ENCODE data around the gene TTC39B.

TTC39B gene

GRCh38 chr9:15227491-15227890, 79.5 kb downstream of the TTC39B start:
- no peak overlapping the region for H3K27ac ChIP-seq (ENCODE audit: low read depth, low read length)
- no peaks in the 10 kb centered on the region for H3K27me3 ChIP-seq (ENCODE audit: control insufficient read depth, insufficient read depth, low read length)
- H3K36me3 ChIP-seq (ENCODE audit: control insufficient read depth, insufficient read depth, low read length): peaks cover 3% of the 10 kb centered on the region; the same call in 1 of the 2 replicates
- H3K9me3 ChIP-seq (ENCODE audit: control insufficient read depth, insufficient read depth, low read length): no peaks in the 10 kb centered on the region
- H3K4me1 ChIP-seq (ENCODE audit: control insufficient read depth, insufficient read depth, low read length): peaks cover 6% of the 10 kb centered on the region; the same call in 1 of the 2 replicates
- H3K9ac ChIP-seq (ENCODE audit: low read depth, low read length): no peak overlapping the region
- no peak overlapping the region for H3K4me3 ChIP-seq (ENCODE audit: low read depth, low read length)

- peaks cover 3% of the 10 kb centered on the region; the same call in 1 of the 2 replicates for H3K36me3 ChIP-seq (ENCODE audit: control insufficient read depth, insufficient read depth, low read length)
- no peaks in the 10 kb centered on the region for H3K9me3 ChIP-seq (ENCODE audit: control insufficient read depth, insufficient read depth, low read length)
- no peak overlapping the region for H3K9ac ChIP-seq (ENCODE audit: low read depth, low read length)
Observed at GRCh38 chr9:15225564-15226126, 81.4 kb downstream of the TTC39B start.

GRCh38 chr9:15222313-15222712, 84.7 kb downstream of the TTC39B start:
- Histone ChIP-seq H3K9ac (ENCODE audit: low read depth, low read length) (no peak overlapping the region), H3K4me1 (ENCODE audit: control insufficient read depth, insufficient read depth, low read length) (no peaks in the 10 kb centered on the region), H3K27ac (ENCODE audit: low read depth, low read length) (no peak overlapping the region)

More at GRCh38 chr9:15225564-15226126, 81.4 kb downstream of the TTC39B start:
- Histone ChIP-seq H3K27ac (ENCODE audit: low read depth, low read length) (no peak overlapping the region), H3K4me3 (ENCODE audit: low read depth, low read length) (no peak overlapping the region), H3K27me3 (ENCODE audit: control insufficient read depth, insufficient read depth, low read length) (no peaks in the 10 kb centered on the region), H3K4me1 (ENCODE audit: control insufficient read depth, insufficient read depth, low read length) (no peaks in the 10 kb centered on the region)

GRCh38 chr9:15221746-15222145, 85.3 kb downstream of the TTC39B start:
- no peaks in the 10 kb centered on the region for H3K27me3 ChIP-seq (ENCODE audit: control insufficient read depth, insufficient read depth, low read length)
- H3K4me1 ChIP-seq (ENCODE audit: control insufficient read depth, insufficient read depth, low read length): no peaks in the 10 kb centered on the region
- H3K27ac ChIP-seq (ENCODE audit: low read depth, low read length): no peak overlapping the region
- H3K4me3 ChIP-seq (ENCODE audit: low read depth, low read length): no peak overlapping the region
- H3K36me3 ChIP-seq (ENCODE audit: control insufficient read depth, insufficient read depth, low read length): peaks cover 3% of the 10 kb centered on the region; the same call in 1 of the 2 replicates
- H3K9me3 ChIP-seq (ENCODE audit: control insufficient read depth, insufficient read depth, low read length): no peaks in the 10 kb centered on the region
- no peak overlapping the region for H3K9ac ChIP-seq (ENCODE audit: low read depth, low read length)

More at GRCh38 chr9:15222313-15222712, 84.7 kb downstream of the TTC39B start:
- no peaks in the 10 kb centered on the region for H3K9me3 ChIP-seq (ENCODE audit: control insufficient read depth, insufficient read depth, low read length)
- no peaks in the 10 kb centered on the region for H3K27me3 ChIP-seq (ENCODE audit: control insufficient read depth, insufficient read depth, low read length)
- no peak overlapping the region for H3K4me3 ChIP-seq (ENCODE audit: low read depth, low read length)
- peaks cover 3% of the 10 kb centered on the region; the same call in 1 of the 2 replicates for H3K36me3 ChIP-seq (ENCODE audit: control insufficient read depth, insufficient read depth, low read length)

- Histone ChIP-seq H3K36me3 (ENCODE audit: control insufficient read depth, insufficient read depth, low read length) (peaks cover 3% of the 10 kb centered on the region; the same call in 1 of the 2 replicates), H3K4me1 (ENCODE audit: control insufficient read depth, insufficient read depth, low read length) (no peaks in the 10 kb centered on the region), H3K9ac (ENCODE audit: low read depth, low read length) (no peak overlapping the region), H3K9me3 (ENCODE audit: control insufficient read depth, insufficient read depth, low read length) (no peaks in the 10 kb centered on the region), H3K27me3 (ENCODE audit: control insufficient read depth, insufficient read depth, low read length) (no peaks in the 10 kb centered on the region), H3K27ac (ENCODE audit: low read depth, low read length) (no peak overlapping the region), H3K4me3 (ENCODE audit: low read depth, low read length) (no peak overlapping the region)
Observed at GRCh38 chr9:15220658-15221318, 86.2 kb downstream of the TTC39B start.

GRCh38 chr9:15219546-15219945, 87.5 kb downstream of the TTC39B start:
- Histone ChIP-seq H3K9ac (ENCODE audit: low read depth, low read length) (no peak overlapping the region), H3K27ac (ENCODE audit: low read depth, low read length) (no peak overlapping the region), H3K9me3 (ENCODE audit: control insufficient read depth, insufficient read depth, low read length) (no peaks in the 10 kb centered on the region), H3K36me3 (ENCODE audit: control insufficient read depth, insufficient read depth, low read length) (peaks cover 3% of the 10 kb centered on the region; the same call in 1 of the 2 replicates), H3K4me3 (ENCODE audit: low read depth, low read length) (no peak overlapping the region), H3K27me3 (ENCODE audit: control insufficient read depth, insufficient read depth, low read length) (no peaks in the 10 kb centered on the region), H3K4me1 (ENCODE audit: control insufficient read depth, insufficient read depth, low read length) (no peaks in the 10 kb centered on the region)

GRCh38 chr9:15218994-15219393, 88.0 kb downstream of the TTC39B start:
- H3K27ac ChIP-seq (ENCODE audit: low read depth, low read length): no peak overlapping the region
- H3K4me1 ChIP-seq (ENCODE audit: control insufficient read depth, insufficient read depth, low read length): no peaks in the 10 kb centered on the region
- peaks cover 3% of the 10 kb centered on the region; the same call in 1 of the 2 replicates for H3K36me3 ChIP-seq (ENCODE audit: control insufficient read depth, insufficient read depth, low read length)
- no peaks in the 10 kb centered on the region for H3K27me3 ChIP-seq (ENCODE audit: control insufficient read depth, insufficient read depth, low read length)
- H3K9me3 ChIP-seq (ENCODE audit: control insufficient read depth, insufficient read depth, low read length): no peaks in the 10 kb centered on the region
- no peak overlapping the region for H3K9ac ChIP-seq (ENCODE audit: low read depth, low read length)
- H3K4me3 ChIP-seq (ENCODE audit: low read depth, low read length): no peak overlapping the region

- H3K27ac ChIP-seq (ENCODE audit: low read depth, low read length): no peak overlapping the region
- no peaks in the 10 kb centered on the region for H3K27me3 ChIP-seq (ENCODE audit: control insufficient read depth, insufficient read depth, low read length)
- peaks cover 6% of the 10 kb centered on the region; the same call in 1 of the 2 replicates for H3K4me1 ChIP-seq (ENCODE audit: control insufficient read depth, insufficient read depth, low read length)
- no peak overlapping the region for H3K9ac ChIP-seq (ENCODE audit: low read depth, low read length)
- H3K9me3 ChIP-seq (ENCODE audit: control insufficient read depth, insufficient read depth, low read length): no peaks in the 10 kb centered on the region
- no peak overlapping the region for H3K4me3 ChIP-seq (ENCODE audit: low read depth, low read length)
- H3K36me3 ChIP-seq (ENCODE audit: control insufficient read depth, insufficient read depth, low read length): no peaks in the 10 kb centered on the region
Observed at GRCh38 chr9:15213249-15213648, 93.8 kb downstream of the TTC39B start.

- Histone ChIP-seq H3K27ac (ENCODE audit: low read depth, low read length) (no peak overlapping the region), H3K9me3 (ENCODE audit: control insufficient read depth, insufficient read depth, low read length) (no peaks in the 10 kb centered on the region), H3K9ac (ENCODE audit: low read depth, low read length) (no peak overlapping the region), H3K36me3 (ENCODE audit: control insufficient read depth, insufficient read depth, low read length) (no peaks in the 10 kb centered on the region), H3K4me1 (ENCODE audit: control insufficient read depth, insufficient read depth, low read length) (peaks cover 6% of the 10 kb centered on the region; the same call in 1 of the 2 replicates), H3K4me3 (ENCODE audit: low read depth, low read length) (no peak overlapping the region), H3K27me3 (ENCODE audit: control insufficient read depth, insufficient read depth, low read length) (no peaks in the 10 kb centered on the region)
Observed at GRCh38 chr9:15211815-15212495, 95.1 kb downstream of the TTC39B start.

- Histone ChIP-seq H3K4me1 (ENCODE audit: control insufficient read depth, insufficient read depth, low read length) (peaks cover 6% of the 10 kb centered on the region; the same call in 1 of the 2 replicates), H3K9ac (ENCODE audit: low read depth, low read length) (no peak overlapping the region), H3K36me3 (ENCODE audit: control insufficient read depth, insufficient read depth, low read length) (no peaks in the 10 kb centered on the region), H3K27me3 (ENCODE audit: control insufficient read depth, insufficient read depth, low read length) (no peaks in the 10 kb centered on the region), H3K9me3 (ENCODE audit: control insufficient read depth, insufficient read depth, low read length) (no peaks in the 10 kb centered on the region), H3K27ac (ENCODE audit: low read depth, low read length) (no peak overlapping the region), H3K4me3 (ENCODE audit: low read depth, low read length) (no peak overlapping the region)
Observed at GRCh38 chr9:15211160-15211814, 95.7 kb downstream of the TTC39B start.
